Spinal cord (tissue), 10 donors: ENCODE data around the gene TOP1. TPM values are rescaled to one million over a fixed set of nuclear protein-coding genes. Genes with fewer than 3 reads are reported as not detected.

ENCODE experiments used
- DNase-seq, 6 donors: peaks; one replicate each; pipeline versions ENCODE4 v3.0.0 to v3.0.0-alpha.2; 2013 to 2015; ENCODE audit warnings: low spot score in 6 of 6, low read depth in 4 of 6
- H3K27ac ChIP-seq: one replicate; pipeline ENCODE4 v1.5.1; 2013; ENCODE audit warnings: low read depth, low read length, control low read depth
- H3K27me3 ChIP-seq: one replicate; pipeline ENCODE4 v1.6.1; 2013; ENCODE audit warnings: low read length; ENCODE audit not compliant: control insufficient read depth, insufficient read depth
- H3K36me3 ChIP-seq: one replicate; pipeline ENCODE4 v1.6.1; 2013; ENCODE audit warnings: low read length; ENCODE audit not compliant: control insufficient read depth, insufficient read depth
- H3K4me1 ChIP-seq: one replicate; pipeline ENCODE4 v1.6.1; 2013; ENCODE audit warnings: low read length; ENCODE audit not compliant: control insufficient read depth, insufficient read depth
- H3K4me3 ChIP-seq: one replicate; pipeline ENCODE4 v1.5.1; 2013; ENCODE audit warnings: low read depth, low read length, control low read depth
- H3K9me3 ChIP-seq: one replicate; pipeline ENCODE4 v1.6.1; 2013; ENCODE audit warnings: low read length; ENCODE audit not compliant: control insufficient read depth, insufficient read depth
- WGBS: methylation state at CpG from one replicate; pipeline ENCODE4 v1.1.5; 2013; ENCODE audit warnings: missing lambda C conversion rate; ENCODE audit not compliant: insufficient coverage; 5-methylcytosine and 5-hydroxymethylcytosine counted together
- long read RNA-seq, 4 donors: transcript quantifications; one replicate each; lab custom pipeline, GENCODE V29; 2026
- polyA plus RNA-seq, 2 donors: library from polyadenylated mRNA; unstranded; fragments of 120-200 nt; gene quantifications; one replicate each; pipeline ENCODE4 v1.2.1, GENCODE V29; 2013; ENCODE audit not compliant: insufficient read length in 2 of 2
- total RNA-seq, 2 donors: library from RNA; depleted of rRNA in 1 of 2; stranded (reverse); fragments of 120-200 nt in 1 of 2; fragments of >200 nt in 1 of 2; gene quantifications; one replicate each; pipeline versions ENCODE4 v1.2.3 to v1.2.4, GENCODE V29; 2013 to 2014
- donor health status: healthy.

Gene TOP1
- total RNA-seq, result 10 to 100 TPM; 29.1 to 33.1 TPM
- 10 to 100 TPM; 71.7 to 90.1 TPM for polyA plus RNA-seq
- long read RNA-seq, donor 1, transcript TOP1-201 (21 exons, 3,738 nt), result major isoform, 5 of 93 reads
- long read RNA-seq, donor 1, partial matches to known transcripts, result 88 of 93 reads
- long read RNA-seq, donor 1, other reads (novel, unspliced or antisense), result 0 of 93 reads
- long read RNA-seq, donor 2, partial matches to known transcripts, result 13 of 13 reads
- long read RNA-seq, donor 2, other reads (novel, unspliced or antisense), result 0 of 13 reads
- long read RNA-seq, donor 3, partial matches to known transcripts, result 16 of 16 reads
- long read RNA-seq, donor 3, other reads (novel, unspliced or antisense), result 0 of 16 reads
- long read RNA-seq, donor 4, partial matches to known transcripts, result 49 of 49 reads
- long read RNA-seq, donor 4, other reads (novel, unspliced or antisense), result 0 of 49 reads

GRCh38 chr20:41028359-41029149, at the start of gene TOP1:
Gene TOP1 (plus strand): TSS chr20:41028822. CDS start chr20:41029068, 246 bp downstream.
- Histone ChIP-seq H3K36me3 (no peaks in the 10 kb centered on the region), H3K4me3 (peak within 1 kb of the TSS; percentile 87), H3K4me1 (peaks cover 6% of the 10 kb centered on the region), H3K27me3 (no peaks in the 10 kb centered on the region), H3K9me3 (no peaks in the 10 kb centered on the region), H3K27ac (peak within 1 kb of the TSS; percentile 95)
- WGBS, result under 1% methylated on average over 85 of the region's 85 CpGs
- peak; percentile 96 to 100 (median 99) for DNase-seq

DNA sequence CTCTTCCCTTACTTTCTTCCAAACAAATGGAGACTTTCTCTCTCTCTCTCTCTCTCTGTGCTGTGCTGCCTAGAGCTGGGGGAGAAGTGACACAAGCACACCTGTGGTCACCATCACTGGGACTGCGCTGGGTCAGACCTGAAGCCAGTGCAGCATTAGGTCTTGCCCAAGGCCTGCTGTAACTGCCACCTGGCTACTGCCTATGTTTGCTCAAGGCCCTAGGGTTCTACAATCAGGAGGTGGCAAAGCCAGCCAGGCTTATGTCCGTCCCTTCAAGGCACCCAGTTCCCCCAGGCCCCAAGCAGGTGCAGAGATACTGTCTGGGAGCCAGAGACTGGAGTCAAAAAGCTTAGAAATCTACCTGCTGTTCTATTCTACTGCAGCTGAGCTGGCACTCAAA, 49.4 kb upstream of the TOP1 start:
- Histone ChIP-seq H3K4me1 (no peaks in the 10 kb centered on the region), H3K36me3 (no peaks in the 10 kb centered on the region), H3K27me3 (no peaks in the 10 kb centered on the region), H3K27ac (no peak overlapping the region), H3K9me3 (peaks cover 4% of the 10 kb centered on the region), H3K4me3 (no peak overlapping the region)
- WGBS, result 94% methylated on average over 2 of the region's 2 CpGs
- DNase-seq, result no peak

DNA sequence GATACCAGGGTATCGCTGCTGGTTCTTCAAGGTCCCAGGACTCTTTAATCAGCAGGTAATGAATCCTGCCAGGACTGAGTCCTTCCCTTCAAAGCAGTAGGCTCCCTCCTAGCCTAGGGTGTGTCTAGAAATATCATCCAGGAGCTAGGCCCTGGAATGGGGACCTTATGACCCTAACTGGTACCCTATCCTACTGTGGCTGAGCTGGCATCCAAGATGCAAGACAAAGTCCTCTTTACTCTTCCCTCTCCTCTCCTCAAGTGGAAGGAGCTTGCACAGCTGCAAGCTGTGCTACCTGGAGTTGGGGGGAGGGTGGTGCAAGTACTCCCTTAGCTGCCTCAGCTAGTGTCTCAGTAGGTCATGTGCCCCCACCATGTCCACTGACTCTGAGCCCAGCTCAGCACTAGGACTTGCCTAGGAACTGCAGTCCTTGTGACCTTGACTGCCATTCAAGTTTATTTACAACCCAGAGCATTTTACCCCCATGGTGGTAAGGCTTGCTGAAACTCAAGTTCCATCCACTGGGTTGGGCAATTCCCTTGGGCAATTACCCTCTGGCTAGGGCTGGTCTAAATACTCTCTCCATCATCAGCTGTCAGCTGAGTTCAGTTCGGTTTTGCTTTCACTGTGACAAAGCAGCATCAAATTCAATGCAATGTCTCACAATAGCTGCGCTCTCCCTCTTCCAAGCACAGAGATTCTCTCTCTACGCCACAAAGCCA, 48.4 kb upstream of the TOP1 start:
- Histone ChIP-seq H3K9me3 (peaks cover 4% of the 10 kb centered on the region), H3K27ac (no peak overlapping the region), H3K36me3 (no peaks in the 10 kb centered on the region), H3K27me3 (no peaks in the 10 kb centered on the region), H3K4me3 (no peak overlapping the region), H3K4me1 (no peaks in the 10 kb centered on the region)
- 68% methylated on average over 2 of the region's 4 CpGs for WGBS
- no peak for DNase-seq

GRCh38 chr20:40980828-40981310, 47.8 kb upstream of the TOP1 start:
- Histone ChIP-seq H3K27me3 (no peaks in the 10 kb centered on the region), H3K4me1 (no peaks in the 10 kb centered on the region), H3K27ac (no peak overlapping the region), H3K36me3 (no peaks in the 10 kb centered on the region), H3K4me3 (no peak overlapping the region), H3K9me3 (peaks cover 4% of the 10 kb centered on the region)
- 59% methylated on average over 2 of the region's 6 CpGs for WGBS
- DNase-seq, result no peak

- no peak overlapping the region for H3K4me3 ChIP-seq
- no peaks in the 10 kb centered on the region for H3K36me3 ChIP-seq
- no peak for DNase-seq
- H3K27ac ChIP-seq, result no peak overlapping the region
- H3K9me3 ChIP-seq, result peaks cover 4% of the 10 kb centered on the region
- no CpG with 5 or more reads among the region's 3 CpGs for WGBS
- no peaks in the 10 kb centered on the region for H3K27me3 ChIP-seq
- H3K4me1 ChIP-seq, result no peaks in the 10 kb centered on the region
Observed at GRCh38 chr20:40982415-40983145, 46.0 kb upstream of the TOP1 start.

GRCh38 chr20:40983898-40984297, 44.7 kb upstream of the TOP1 start:
- Histone ChIP-seq H3K9me3 (no peaks in the 10 kb centered on the region), H3K27ac (no peak overlapping the region), H3K4me1 (no peaks in the 10 kb centered on the region), H3K4me3 (no peak overlapping the region), H3K27me3 (no peaks in the 10 kb centered on the region), H3K36me3 (no peaks in the 10 kb centered on the region)
- DNase-seq, result no peak
- WGBS, result 80% methylated on average over 1 of the region's 2 CpGs

GRCh38 chr20:40984496-40984895, 44.1 kb upstream of the TOP1 start:
- no peaks in the 10 kb centered on the region for H3K4me1 ChIP-seq
- no peak overlapping the region for H3K27ac ChIP-seq
- 90% methylated on average over 3 of the region's 4 CpGs for WGBS
- no peak for DNase-seq
- H3K4me3 ChIP-seq, result no peak overlapping the region
- no peaks in the 10 kb centered on the region for H3K27me3 ChIP-seq
- no peaks in the 10 kb centered on the region for H3K36me3 ChIP-seq
- H3K9me3 ChIP-seq, result no peaks in the 10 kb centered on the region

GRCh38 chr20:40986774-40987173, 41.8 kb upstream of the TOP1 start:
- H3K27me3 ChIP-seq, result no peaks in the 10 kb centered on the region
- H3K27ac ChIP-seq, result no peak overlapping the region

More at GRCh38 chr20:40986774-40987173, 41.8 kb upstream of the TOP1 start:
- peaks cover 4% of the 10 kb centered on the region for H3K4me1 ChIP-seq
- H3K4me3 ChIP-seq, result no peak overlapping the region
- no peak for DNase-seq
- H3K9me3 ChIP-seq, result no peaks in the 10 kb centered on the region
- WGBS, result no CpG with 5 or more reads among the region's 2 CpGs
- H3K36me3 ChIP-seq, result no peaks in the 10 kb centered on the region
